Measurements from ENCODE around the gene CNNM3.

CNNM3 gene

DNA sequence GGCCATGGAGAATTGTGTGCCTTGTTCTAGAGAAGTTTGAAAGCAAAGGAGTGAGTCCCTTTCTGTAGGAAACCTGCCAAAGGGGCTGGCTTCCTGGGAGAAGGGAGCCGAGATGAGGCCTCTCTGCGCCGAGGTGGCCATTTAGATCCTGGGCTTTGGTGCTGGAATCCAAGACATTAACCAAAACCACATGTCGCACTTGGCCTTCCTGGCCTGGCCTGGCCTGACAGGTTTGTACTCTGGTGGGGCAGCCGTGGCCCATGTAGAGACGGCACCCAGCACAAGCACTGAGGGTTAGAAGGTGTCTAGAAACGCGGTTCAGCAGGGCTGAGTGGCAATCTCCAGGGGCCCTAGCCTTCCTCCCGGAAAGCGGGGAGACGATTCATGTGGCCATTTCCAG lies 7.1 kb downstream of the CNNM3 start:
- no peaks in the 10 kb centered on the region for H3K79me1 ChIP-seq (ENCODE audit: low read length)
- H2BK120ac ChIP-seq (ENCODE audit: insufficient read depth, low read length, poor library complexity), result no peak overlapping the region
- DNase-seq, result no peak
- no peak overlapping the region for H3K27ac ChIP-seq (ENCODE audit: low read depth, low read length)
- no peak overlapping the region for H3K14ac ChIP-seq (ENCODE audit: low read length)
- H2BK5ac ChIP-seq (ENCODE audit: low read depth, low read length, poor library complexity), result no peak overlapping the region
- H3K4ac ChIP-seq (ENCODE audit: low read depth, low read length), result no peak overlapping the region
- H3K9ac ChIP-seq (ENCODE audit: low read length), result no peak overlapping the region
- no peak overlapping the region for H2AFZ ChIP-seq (ENCODE audit: insufficient read depth, low read length, poor library complexity)
- H2AK5ac ChIP-seq (ENCODE audit: low read length), result no peak overlapping the region
- no peaks in the 10 kb centered on the region for H3K79me2 ChIP-seq (ENCODE audit: control insufficient read depth, insufficient read depth, low read length, poor library complexity)
- H3K36me3 ChIP-seq (ENCODE audit: control insufficient read depth in 1 of 2, insufficient read depth in 2 of 2, low read length in 2 of 2), result peaks cover 33 to 38% of the 10 kb centered on the region in 2 experiments
- no peak overlapping the region for H3K4me2 ChIP-seq (ENCODE audit: low read length)
- WGBS (ENCODE audit: extremely low coverage, insufficient coverage, insufficient read length), result no CpG with 5 or more reads among the region's 11 CpGs
- H3K18ac ChIP-seq (ENCODE audit: low read length), result no peak overlapping the region
- no peak overlapping the region for H4K12ac ChIP-seq (ENCODE audit: low read depth, low read length)
- H3K23ac ChIP-seq (ENCODE audit: low read length), result no peak overlapping the region
- no peaks in the 10 kb centered on the region for H3K27me3 ChIP-seq (ENCODE audit: insufficient read depth, low read length)
- peaks cover 4% of the 10 kb centered on the region for H3K9me3 ChIP-seq (ENCODE audit: insufficient read depth, low read depth, low read length)
- H3K4me3 ChIP-seq (ENCODE audit: low read depth, low read length), result no peak overlapping the region
- no peak overlapping the region for H4K8ac ChIP-seq (ENCODE audit: low read depth, low read length)
- H3K4me1 ChIP-seq (ENCODE audit: control insufficient read depth in 1 of 2, insufficient read depth in 2 of 2, low read length in 2 of 2), result peaks cover 4 to 7% of the 10 kb centered on the region in 2 experiments
- H2BK12ac ChIP-seq (ENCODE audit: low read length), result no peak overlapping the region
- H4K91ac ChIP-seq (ENCODE audit: low read depth, low read length), result no peak overlapping the region

- Histone ChIP-seq H4K8ac (ENCODE audit: low read depth, low read length) (no peak overlapping the region), H2AFZ (ENCODE audit: insufficient read depth, low read length, poor library complexity) (no peak overlapping the region), H3K4me2 (ENCODE audit: low read length) (no peak overlapping the region), H2BK120ac (ENCODE audit: insufficient read depth, low read length, poor library complexity) (no peak overlapping the region), H2BK12ac (ENCODE audit: low read length) (no peak overlapping the region), H2BK5ac (ENCODE audit: low read depth, low read length, poor library complexity) (no peak overlapping the region), H3K4me1 (ENCODE audit: control insufficient read depth in 1 of 2, insufficient read depth in 2 of 2, low read length in 2 of 2) (peaks cover 0 to 4% of the 10 kb centered on the region in 2 experiments), H3K36me3 (ENCODE audit: control insufficient read depth in 1 of 2, insufficient read depth in 2 of 2, low read length in 2 of 2) (peaks cover 39 to 43% of the 10 kb centered on the region in 2 experiments), H3K79me1 (ENCODE audit: low read length) (no peaks in the 10 kb centered on the region), H4K12ac (ENCODE audit: low read depth, low read length) (no peak overlapping the region), H3K9ac (ENCODE audit: low read length) (no peak overlapping the region), H3K4ac (ENCODE audit: low read depth, low read length) (no peak overlapping the region), H3K23ac (ENCODE audit: low read length) (no peak overlapping the region), H3K27me3 (ENCODE audit: insufficient read depth, low read length) (no peaks in the 10 kb centered on the region), H3K9me3 (ENCODE audit: insufficient read depth, low read depth, low read length) (peaks cover 4% of the 10 kb centered on the region), H3K27ac (ENCODE audit: low read depth, low read length) (no peak overlapping the region), H3K18ac (ENCODE audit: low read length) (no peak overlapping the region), H2AK5ac (ENCODE audit: low read length) (no peak overlapping the region), H3K14ac (ENCODE audit: low read length) (no peak overlapping the region), H3K4me3 (ENCODE audit: low read depth, low read length) (no peak overlapping the region), H4K91ac (ENCODE audit: low read depth, low read length) (no peak overlapping the region), H3K79me2 (ENCODE audit: control insufficient read depth, insufficient read depth, low read length, poor library complexity) (no peaks in the 10 kb centered on the region)
- no peak for DNase-seq
- no CpG with 5 or more reads among the region's 6 CpGs for WGBS (ENCODE audit: extremely low coverage, insufficient coverage, insufficient read length)
Observed at GRCh38 chr2:96824079-96824870, 8.2 kb downstream of the CNNM3 start.

GRCh38 chr2:96825057-96825456 lies 9.0 kb downstream of the CNNM3 start:
- DNase-seq, result no peak

GRCh38 chr2:96826546-96827278 lies 10.6 kb downstream of the CNNM3 start:
- no peak overlapping the region for H3K4ac ChIP-seq (ENCODE audit: low read depth, low read length)
- H4K91ac ChIP-seq (ENCODE audit: low read depth, low read length), result no peak overlapping the region
- H3K27ac ChIP-seq (ENCODE audit: low read depth, low read length), result no peak overlapping the region
- H2BK12ac ChIP-seq (ENCODE audit: low read length), result no peak overlapping the region
- H3K27me3 ChIP-seq (ENCODE audit: insufficient read depth, low read length), result no peaks in the 10 kb centered on the region
- H2AK5ac ChIP-seq (ENCODE audit: low read length), result no peak overlapping the region
- H3K23ac ChIP-seq (ENCODE audit: low read length), result no peak overlapping the region
- H3K18ac ChIP-seq (ENCODE audit: low read length), result no peak overlapping the region
- WGBS (ENCODE audit: extremely low coverage, insufficient coverage, insufficient read length), result no CpG with 5 or more reads among the region's 22 CpGs
- DNase-seq, result no peak
- no peak overlapping the region for H3K14ac ChIP-seq (ENCODE audit: low read length)
- no peak overlapping the region for H4K8ac ChIP-seq (ENCODE audit: low read depth, low read length)
- H3K9ac ChIP-seq (ENCODE audit: low read length), result no peak overlapping the region
- no peaks in the 10 kb centered on the region for H3K79me2 ChIP-seq (ENCODE audit: control insufficient read depth, insufficient read depth, low read length, poor library complexity)
- H4K12ac ChIP-seq (ENCODE audit: low read depth, low read length), result no peak overlapping the region
- H3K4me2 ChIP-seq (ENCODE audit: low read length), result no peak overlapping the region
- H3K36me3 ChIP-seq (ENCODE audit: control insufficient read depth in 1 of 2, insufficient read depth in 2 of 2, low read length in 2 of 2), result peaks cover 49 to 51% of the 10 kb centered on the region in 2 experiments
- H2BK5ac ChIP-seq (ENCODE audit: low read depth, low read length, poor library complexity), result no peak overlapping the region
- peaks cover 4% of the 10 kb centered on the region for H3K9me3 ChIP-seq (ENCODE audit: insufficient read depth, low read depth, low read length)
- H3K4me1 ChIP-seq (ENCODE audit: control insufficient read depth in 1 of 2, insufficient read depth in 2 of 2, low read length in 2 of 2), result no peaks in the 10 kb centered on the region
- H2BK120ac ChIP-seq (ENCODE audit: insufficient read depth, low read length, poor library complexity), result no peak overlapping the region
- no peak overlapping the region for H2AFZ ChIP-seq (ENCODE audit: insufficient read depth, low read length, poor library complexity)
- H3K4me3 ChIP-seq (ENCODE audit: low read depth, low read length), result no peak overlapping the region
- H3K79me1 ChIP-seq (ENCODE audit: low read length), result no peaks in the 10 kb centered on the region

More at GRCh38 chr2:96825057-96825456, 9.0 kb downstream of the CNNM3 start:
- H3K27ac ChIP-seq (ENCODE audit: low read depth, low read length), result no peak overlapping the region
- no peak overlapping the region for H3K14ac ChIP-seq (ENCODE audit: low read length)
- no CpG with 5 or more reads among the region's 14 CpGs for WGBS (ENCODE audit: extremely low coverage, insufficient coverage, insufficient read length)
- no peak overlapping the region for H4K12ac ChIP-seq (ENCODE audit: low read depth, low read length)
- H3K27me3 ChIP-seq (ENCODE audit: insufficient read depth, low read length), result no peaks in the 10 kb centered on the region
- no peak overlapping the region for H3K4me3 ChIP-seq (ENCODE audit: low read depth, low read length)
- H2AFZ ChIP-seq (ENCODE audit: insufficient read depth, low read length, poor library complexity), result no peak overlapping the region
- no peak overlapping the region for H2BK12ac ChIP-seq (ENCODE audit: low read length)
- no peak overlapping the region for H2BK5ac ChIP-seq (ENCODE audit: low read depth, low read length, poor library complexity)
- no peak overlapping the region for H3K23ac ChIP-seq (ENCODE audit: low read length)
- no peak overlapping the region for H2AK5ac ChIP-seq (ENCODE audit: low read length)
- H4K8ac ChIP-seq (ENCODE audit: low read depth, low read length), result no peak overlapping the region
- H3K4me2 ChIP-seq (ENCODE audit: low read length), result no peak overlapping the region
- no peaks in the 10 kb centered on the region for H3K79me1 ChIP-seq (ENCODE audit: low read length)
- H3K4me1 ChIP-seq (ENCODE audit: control insufficient read depth in 1 of 2, insufficient read depth in 2 of 2, low read length in 2 of 2), result no peaks in the 10 kb centered on the region
- H3K9ac ChIP-seq (ENCODE audit: low read length), result no peak overlapping the region
- no peaks in the 10 kb centered on the region for H3K79me2 ChIP-seq (ENCODE audit: control insufficient read depth, insufficient read depth, low read length, poor library complexity)
- H3K4ac ChIP-seq (ENCODE audit: low read depth, low read length), result no peak overlapping the region
- peaks cover 4% of the 10 kb centered on the region for H3K9me3 ChIP-seq (ENCODE audit: insufficient read depth, low read depth, low read length)
- no peak overlapping the region for H4K91ac ChIP-seq (ENCODE audit: low read depth, low read length)
- H2BK120ac ChIP-seq (ENCODE audit: insufficient read depth, low read length, poor library complexity), result no peak overlapping the region
- no peak overlapping the region for H3K18ac ChIP-seq (ENCODE audit: low read length)
- H3K36me3 ChIP-seq (ENCODE audit: control insufficient read depth in 1 of 2, insufficient read depth in 2 of 2, low read length in 2 of 2), result peaks cover 41% of the 10 kb centered on the region in 2 experiments

All from trophoblast cell (in vitro differentiated cells and primary cell).